Fibroblast of pulmonary artery (primary cell): ENCODE data around the gene EPB41L2.

Source experiments
- DNase-seq: peaks from one replicate; pipeline ENCODE4 v3.0.0-alpha.2; 2010; ENCODE audit warnings: low read depth
- H3K4me3 ChIP-seq: replicated peaks from 2 replicates; pipeline ENCODE4 v1.5.1; 2011; ENCODE audit warnings: low read depth, mild to moderate bottlenecking, control low read depth, low read length, moderate library complexity
- TF ChIP-seq, protein P1 (sequence below): IDR thresholded peaks from 2 replicates; pipeline ENCODE4 v1.5.1; 2011; ENCODE audit warnings: mild to moderate bottlenecking, control low read depth, low read length, inconsistent platforms; ENCODE audit errors: missing control alignments

EPB41L2 gene

DNA sequence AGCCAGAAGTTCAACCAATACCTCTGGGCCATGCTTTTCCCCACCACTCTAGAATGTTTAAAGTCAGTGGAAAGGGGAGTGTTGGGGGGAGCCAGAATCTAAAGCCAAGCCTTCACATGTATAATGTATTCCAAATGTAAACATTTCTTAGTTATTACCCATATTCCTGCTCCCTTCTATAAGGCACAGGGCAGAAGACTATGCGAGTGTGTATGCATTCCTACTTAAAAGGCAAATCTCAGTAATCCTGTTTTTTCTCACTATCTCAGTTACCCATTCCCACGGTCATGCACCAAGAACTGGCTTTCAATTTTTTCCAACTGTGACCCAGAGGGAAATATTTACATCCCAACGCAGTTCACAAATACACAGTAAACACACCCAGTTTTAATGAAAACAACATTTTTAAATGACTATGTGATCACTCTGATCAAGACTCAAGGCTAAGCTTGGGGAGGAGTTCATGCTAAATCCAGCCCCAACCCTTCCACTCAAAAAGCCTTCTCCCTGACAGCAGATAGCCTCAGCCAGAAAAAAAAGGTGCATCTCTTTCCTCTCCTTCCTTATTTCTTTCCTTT lies 57.5 kb downstream of the EPB41L2 start:
- no peak overlapping the region for H3K4me3 ChIP-seq
- TF ChIP-seq, protein P1, sequence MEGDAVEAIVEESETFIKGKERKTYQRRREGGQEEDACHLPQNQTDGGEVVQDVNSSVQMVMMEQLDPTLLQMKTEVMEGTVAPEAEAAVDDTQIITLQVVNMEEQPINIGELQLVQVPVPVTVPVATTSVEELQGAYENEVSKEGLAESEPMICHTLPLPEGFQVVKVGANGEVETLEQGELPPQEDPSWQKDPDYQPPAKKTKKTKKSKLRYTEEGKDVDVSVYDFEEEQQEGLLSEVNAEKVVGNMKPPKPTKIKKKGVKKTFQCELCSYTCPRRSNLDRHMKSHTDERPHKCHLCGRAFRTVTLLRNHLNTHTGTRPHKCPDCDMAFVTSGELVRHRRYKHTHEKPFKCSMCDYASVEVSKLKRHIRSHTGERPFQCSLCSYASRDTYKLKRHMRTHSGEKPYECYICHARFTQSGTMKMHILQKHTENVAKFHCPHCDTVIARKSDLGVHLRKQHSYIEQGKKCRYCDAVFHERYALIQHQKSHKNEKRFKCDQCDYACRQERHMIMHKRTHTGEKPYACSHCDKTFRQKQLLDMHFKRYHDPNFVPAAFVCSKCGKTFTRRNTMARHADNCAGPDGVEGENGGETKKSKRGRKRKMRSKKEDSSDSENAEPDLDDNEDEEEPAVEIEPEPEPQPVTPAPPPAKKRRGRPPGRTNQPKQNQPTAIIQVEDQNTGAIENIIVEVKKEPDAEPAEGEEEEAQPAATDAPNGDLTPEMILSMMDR, result no peak
- DNase-seq, result no peak

- TF ChIP-seq, protein P1, result no peak
- no peak overlapping the region for H3K4me3 ChIP-seq
- no peak for DNase-seq
These were observed 58.1 kb downstream of the EPB41L2 start for GRCh38 chr6:131004936-131005335.

DNA sequence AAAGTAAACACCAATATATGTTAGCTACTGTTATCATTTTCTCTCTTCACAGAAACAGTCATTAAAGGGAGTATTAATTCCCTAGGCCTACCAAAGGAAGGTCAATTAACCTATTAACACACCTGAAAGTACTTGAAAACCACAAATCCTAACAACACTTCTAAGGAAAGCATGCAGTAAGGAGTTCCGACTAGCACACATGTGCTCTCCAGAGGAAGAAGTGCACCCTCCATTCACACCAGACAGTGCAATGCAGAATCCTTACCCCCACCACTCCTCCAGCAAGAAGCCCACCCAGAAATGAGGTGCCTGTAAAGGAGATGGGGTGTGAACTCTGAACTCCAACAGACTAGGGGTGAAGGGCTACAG lies 58.7 kb downstream of the EPB41L2 start:
- TF ChIP-seq, protein P1, result no peak
- DNase-seq, result no peak
- H3K4me3 ChIP-seq, result no peak overlapping the region

- TF ChIP-seq, protein P1, result no peak
- no peak for DNase-seq
- H3K4me3 ChIP-seq, result no peak overlapping the region
These were observed 59.3 kb downstream of the EPB41L2 start for GRCh38 chr6:131003488-131004386.

DNA sequence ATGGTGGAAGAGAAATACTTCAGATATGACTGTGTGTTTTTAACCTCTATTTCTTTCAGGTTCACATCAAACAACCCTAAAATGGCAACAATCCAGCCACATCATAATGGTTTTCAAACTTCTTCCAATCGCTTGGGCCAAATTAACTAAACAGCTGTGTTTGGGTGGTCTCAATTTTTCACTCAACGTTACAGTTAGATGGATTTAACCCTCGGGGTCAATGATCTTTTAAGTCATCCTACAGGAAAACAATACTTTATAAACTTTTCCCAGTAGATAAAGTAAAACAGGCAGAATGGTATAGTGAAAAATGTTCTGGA lies 60.4 kb downstream of the EPB41L2 start:
- DNase-seq, result no peak
- H3K4me3 ChIP-seq, result no peak overlapping the region
- TF ChIP-seq, protein P1, result no peak

DNA sequence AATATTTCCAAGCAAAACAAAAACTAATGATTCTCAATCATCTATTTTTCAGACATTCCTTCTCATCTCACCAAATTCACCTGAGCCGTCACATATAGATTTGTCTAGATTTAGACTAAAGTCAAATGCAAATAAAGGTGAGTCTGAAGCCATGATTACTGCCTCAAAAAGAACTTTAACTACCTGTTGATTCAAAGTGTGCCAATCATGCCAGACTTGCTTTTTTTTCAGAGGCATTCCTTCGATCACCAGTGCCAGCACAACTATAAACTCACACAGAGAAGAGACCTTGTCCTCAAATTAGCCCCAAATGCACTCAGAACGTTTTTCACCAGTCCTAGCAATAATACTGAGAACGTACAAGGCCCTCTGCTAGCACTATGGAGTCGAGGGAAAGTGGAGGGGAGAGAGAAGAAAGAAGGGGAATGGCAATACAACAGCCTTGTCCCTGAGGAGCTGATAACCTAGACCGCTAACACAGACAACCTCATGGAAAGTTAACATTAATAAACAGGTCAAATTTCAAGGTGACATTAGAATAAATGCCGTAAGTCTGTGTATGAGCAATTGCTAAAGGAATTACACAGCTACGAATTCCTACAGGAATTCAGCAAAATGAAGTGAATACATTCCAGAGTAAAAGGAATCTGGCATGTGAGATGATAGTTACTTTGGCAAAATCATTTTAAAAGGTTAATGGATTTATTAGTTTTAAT lies 60.9 kb downstream of the EPB41L2 start:
- no peak overlapping the region for H3K4me3 ChIP-seq
- TF ChIP-seq, protein P1, result no peak
- peak; percentile 39 for DNase-seq
